HCT116 (cell line): Measurements from ENCODE around the gene FAM83B. TPM values are rescaled to one million over a fixed set of nuclear protein-coding genes. Genes with fewer than 3 reads are reported as not detected.
A peak's percentile ranks its signal among the peaks of the same experiment; 100 is the strongest.

Source experiments
- ATAC-seq: fragments of 200-7000 bp; cut with Tn5 transposase; 2 replicates; pipeline ENCODE4 v1.9.1; 2020; ENCODE audit warnings: mild to moderate bottlenecking, moderate library complexity
- BruUV-seq: library from RNA; stranded (reverse); fragments of 400-500 nt; replicated peaks from 2 replicates; lab custom pipeline; 2021; lab: Mats Ljungman, UMichigan
- CTCF ChIA-PET: fragments of 300-600 bp; sonication (Branson Sonifier 250); formaldehyde crosslinking; loops from one replicate; lab custom pipeline; 2021; ENCODE audit warnings: antibody characterized with exemption; lab: Charles Lee
- POLR2A ChIA-PET: fragments of 300-600, 350-600 bp; sonication (Branson Sonifier 250); formaldehyde crosslinking; loops from one replicate; lab custom pipeline; 2021; ENCODE audit warnings: antibody characterized with exemption; lab: Charles Lee
- RAD21 ChIA-PET, 2 experiments: fragments of 300-600 bp; sonication (Branson Sonifier 250); formaldehyde crosslinking; loops; one replicate each; lab custom pipeline; 2023; ENCODE audit warnings: low total read pairs in 2 of 2; ENCODE audit not compliant: uncharacterized antibody in 2 of 2, unreplicated experiment in 2 of 2, low non-redundant PET in 1 of 2; lab: Charles Lee
- DNase-seq: peaks from one replicate; pipeline ENCODE4 v3.0.0-alpha.2; 2010; ENCODE audit warnings: low read depth, low spot score
- H2AFZ ChIP-seq: fragments of 200-600 bp; shearing (Covaris generic), sonication (generic); 2 replicates; pipeline ENCODE4 v1.6.1; 2017; ENCODE audit warnings: low read depth, mixed run types, mixed read lengths, antibody characterized with exemption, low read length; ENCODE audit not compliant: poor library complexity, severe bottlenecking
- H3K27ac ChIP-seq: 2 replicates; pipeline ENCODE4 v1.5.1; 2012; ENCODE audit warnings: low read depth, low read length
- H3K27me3 ChIP-seq: fragments of 200-600 bp; sonication (generic); 2 replicates; pipeline ENCODE4 v1.6.1; 2016; ENCODE audit warnings: mixed run types, low read length, mixed read lengths; ENCODE audit not compliant: insufficient read depth
- H3K36me3 ChIP-seq, 2 experiments: fragments of 200-500 bp in 1 of 2; fragments of 200-600 bp in 1 of 2; sonication (Bioruptor generic) in 1 of 2; sonication (generic) in 1 of 2; 2 replicates each; pipeline versions ENCODE4 v1.5.1 to v1.6.1; 2014 to 2016; ENCODE audit warnings: low read length in 2 of 2, inconsistent platforms in 1 of 2, mixed read lengths in 1 of 2, mixed run types in 1 of 2; ENCODE audit not compliant: insufficient read depth in 2 of 2, control insufficient read depth in 1 of 2
- H3K4me1 ChIP-seq, 2 experiments: fragments of 200-600 bp in 1 of 2; sonication (generic) in 1 of 2; 2 replicates each; pipeline versions ENCODE4 v1.5.1 to v1.6.1; 2012 to 2017; ENCODE audit warnings: low read length in 2 of 2, inconsistent platforms in 1 of 2, mild to moderate bottlenecking in 1 of 2, mixed read lengths in 1 of 2, mixed run types in 1 of 2, moderate library complexity in 1 of 2; ENCODE audit not compliant: insufficient read depth in 2 of 2, control insufficient read depth in 1 of 2
- H3K4me2 ChIP-seq: fragments of 200-600 bp; sonication (generic); 2 replicates; pipeline ENCODE4 v1.6.1; 2017; ENCODE audit warnings: mixed run types, low read length, mixed read lengths
- H3K4me3 ChIP-seq, 2 experiments: fragments of 200-600 bp in 1 of 2; sonication (generic) in 1 of 2; replicated peaks in 1 of 2; 2 replicates each; pipeline ENCODE4 v1.5.1; 2011 to 2016; ENCODE audit warnings: low read length in 2 of 2, control low read depth in 1 of 2, low read depth in 1 of 2, mild to moderate bottlenecking in 1 of 2, mixed read lengths in 1 of 2, mixed run types in 1 of 2
- H3K79me2 ChIP-seq: fragments of 200-600 bp; sonication (generic); 2 replicates; pipeline ENCODE4 v1.6.1; 2017; ENCODE audit warnings: mild to moderate bottlenecking, mixed run types, low read length, moderate library complexity, mixed read lengths; ENCODE audit not compliant: insufficient read depth
- H3K9ac ChIP-seq: fragments of 200-600 bp; sonication (generic); 2 replicates; pipeline ENCODE4 v1.6.1; 2016; ENCODE audit warnings: low read length, mixed read lengths
- H3K9me2 ChIP-seq: fragments of 200-600 bp; sonication (generic), shearing (Covaris generic); 2 replicates; pipeline ENCODE4 v1.6.1; 2017; ENCODE audit warnings: mixed run types, mild to moderate bottlenecking, moderate library complexity; ENCODE audit not compliant: insufficient read depth
- H3K9me3 ChIP-seq, 2 experiments: fragments of 200-500 bp in 1 of 2; fragments of 200-600 bp in 1 of 2; sonication (Bioruptor generic) in 1 of 2; sonication (generic) in 1 of 2; 2 replicates each; pipeline ENCODE4 v1.6.1; 2014 to 2017; ENCODE audit warnings: low read length in 2 of 2, mixed read lengths in 2 of 2, inconsistent platforms in 1 of 2, low read depth in 1 of 2, mild to moderate bottlenecking in 1 of 2, mixed run types in 1 of 2, moderate library complexity in 1 of 2; ENCODE audit not compliant: control insufficient read depth in 1 of 2, insufficient read depth in 1 of 2
- H4K20me1 ChIP-seq: fragments of 200-600 bp; sonication (generic), shearing (Covaris generic); 2 replicates; pipeline ENCODE4 v1.6.1; 2017; ENCODE audit warnings: mixed run types, mild to moderate bottlenecking, moderate library complexity; ENCODE audit not compliant: insufficient read depth
- ATF3 ChIP-seq: IDR thresholded peaks from 2 replicates; pipeline ENCODE4 v1.6.1; 2012
- CBX3 ChIP-seq: IDR thresholded peaks from 2 replicates; pipeline ENCODE4 v1.6.1; 2012; ENCODE audit warnings: low read depth
- CEBPB ChIP-seq: IDR thresholded peaks from 2 replicates; pipeline ENCODE4 v1.6.1; 2012; ENCODE audit warnings: low read depth
- CTCF ChIP-seq, 3 experiments: fragments of 200-600 bp in 1 of 3; sonication (generic) in 1 of 3; IDR thresholded peaks in 2 of 3; conservative IDR thresholded peaks in 1 of 3; 2 replicates each; pipeline ENCODE4 v1.5.1; 2012 to 2017; ENCODE audit warnings: low read depth in 2 of 3, low read length in 2 of 3, antibody characterized with exemption in 1 of 3, borderline replicate concordance in 1 of 3, control low read depth in 1 of 3, mild to moderate bottlenecking in 1 of 3, mixed read lengths in 1 of 3, mixed run types in 1 of 3, moderate library complexity in 1 of 3; ENCODE audit not compliant: insufficient read depth in 1 of 3
- EGR1 ChIP-seq: IDR thresholded peaks from 2 replicates; pipeline ENCODE4 v1.6.1; 2012; ENCODE audit warnings: low read depth
- ELF1 ChIP-seq: IDR thresholded peaks from 2 replicates; pipeline ENCODE4 v1.6.1; 2012; ENCODE audit warnings: low read depth, borderline replicate concordance
- EZH2 ChIP-seq: fragments of 200-600 bp; sonication (generic); IDR thresholded peaks from 2 replicates; pipeline ENCODE4 v1.6.1; 2017; ENCODE audit warnings: antibody characterized with exemption, mixed run types
- EZH2phosphoT487 ChIP-seq: fragments of 200-600 bp; IDR thresholded peaks from 2 replicates; pipeline ENCODE4 v1.6.1; 2018; ENCODE audit warnings: antibody characterized with exemption, borderline replicate concordance
- JUND ChIP-seq: IDR thresholded peaks from 2 replicates; pipeline ENCODE4 v1.6.1; 2012
- MAX ChIP-seq: IDR thresholded peaks from 2 replicates; pipeline ENCODE4 v1.6.1; 2012
- POLR2A ChIP-seq: IDR thresholded peaks from 2 replicates; pipeline ENCODE4 v1.7.0; 2011; ENCODE audit warnings: borderline replicate concordance; ENCODE audit not compliant: insufficient read depth, insufficient read length; ENCODE audit errors: extremely low read depth
- POLR2AphosphoS5 ChIP-seq: IDR thresholded peaks from 2 replicates; pipeline ENCODE4 v1.6.1; 2011; ENCODE audit warnings: mild to moderate bottlenecking, low read depth, low read length, moderate library complexity
- RAD21 ChIP-seq: IDR thresholded peaks from 2 replicates; pipeline ENCODE4 v1.6.1; 2012; ENCODE audit warnings: low read depth, mild to moderate bottlenecking
- REST ChIP-seq: IDR thresholded peaks from 2 replicates; pipeline ENCODE4 v1.6.1; 2012; ENCODE audit warnings: low read depth
- SP1 ChIP-seq: IDR thresholded peaks from 2 replicates; pipeline ENCODE4 v1.6.1; 2012; ENCODE audit warnings: low read depth
- SRF ChIP-seq: IDR thresholded peaks from 2 replicates; pipeline ENCODE4 v1.6.1; 2012; ENCODE audit warnings: low read depth
- TCF7L2 ChIP-seq: IDR thresholded peaks from 2 replicates; pipeline ENCODE4 v1.7.0; 2011; ENCODE audit warnings: borderline replicate concordance, inconsistent platforms; ENCODE audit not compliant: insufficient read depth, insufficient read length; ENCODE audit errors: extremely low read depth
- ZBTB33 ChIP-seq: IDR thresholded peaks from 2 replicates; pipeline ENCODE4 v1.6.1; 2011; ENCODE audit warnings: mild to moderate bottlenecking, low read length, moderate library complexity; ENCODE audit not compliant: insufficient replicate concordance; ENCODE audit errors: extremely low read depth
- ZFX ChIP-seq: fragments of 450-650 bp; IDR thresholded peaks from 2 replicates; pipeline ENCODE4 v1.6.1; 2017
- ZNF274 ChIP-seq: fragments of 200-500 bp; sonication (Bioruptor generic); IDR thresholded peaks from 2 replicates; pipeline ENCODE4 v1.6.1; 2014; ENCODE audit warnings: mild to moderate bottlenecking, low read depth, low read length, inconsistent platforms
- intact Hi-C: fragments of 100-400 bp; cut with micrococcal nuclease; formaldehyde crosslinking; loops from 2 replicates; pipeline ENCODE4 v1.10.0; 2022
- total RNA-seq: library from RNA; stranded (reverse); gene quantifications from one replicate; pipeline ENCODE4 v1.2.1, GENCODE V29; 2021; ENCODE audit not compliant: unreplicated experiment

Gene FAM83B
- total RNA-seq, 1 experiment from 2014 or later = 16.9 TPM

- RAD21 ChIA-PET = no interaction called here
- ATAC-seq = peak; percentile 86
- POLR2A ChIA-PET = interaction anchor here (0.9 kb wide), 1 partner anchor 14 kb away, joined by 4 read pairs; no protein-coding TSS in a partner anchor
- H3K4me3 ChIP-seq = peak overlapping the region; percentile 7 to 18; a peak in 2 of 4 replicates
- no peak overlapping the region for H3K27ac ChIP-seq
- no peaks in the 10 kb centered on the region for H3K27me3 ChIP-seq
- no peaks in the 10 kb centered on the region for H3K9me2 ChIP-seq
- no peaks in the 10 kb centered on the region for H3K36me3 ChIP-seq
- H3K4me1 ChIP-seq = peaks cover 11 to 22% of the 10 kb centered on the region in 2 experiments; a peak in 3 of 4 replicates
- no peaks in the 10 kb centered on the region for H3K79me2 ChIP-seq
- peak overlapping the region; percentile 97 for H2AFZ ChIP-seq
- intact Hi-C loops = loop anchor here (5.0 to 10.0 kb wide), 3 partner anchors 46 to 263 kb away; partner anchors contain the start of gene FAM83B
- CTCF ChIA-PET = interaction anchor here (1.6 kb wide), 1 partner anchor 84 kb away, joined by 4 read pairs; no protein-coding TSS in a partner anchor
- H3K9me3 ChIP-seq = no peaks in the 10 kb centered on the region
- no peak overlapping the region for H3K9ac ChIP-seq
- DNase-seq = peak; percentile 83
- H4K20me1 ChIP-seq = no peaks in the 10 kb centered on the region
- no TSS peak for BruUV-seq
- peak overlapping the region; percentile 52 for H3K4me2 ChIP-seq
- no peak for TF ChIP-seq REST
- no peak for TF ChIP-seq ELF1
- peak; percentile 45; the same call in 1 of the 2 replicates for TF ChIP-seq MAX
- peak; percentile 86; the same call in 1 of the 2 replicates for TF ChIP-seq CBX3
- TF ChIP-seq ZBTB33 = no peak
- peak; percentile 55 for TF ChIP-seq POLR2AphosphoS5
- no peak for TF ChIP-seq EZH2phosphoT487
- TF ChIP-seq ATF3 = peak; percentile 71
- TF ChIP-seq SRF = peak; percentile 78; the same call in 1 of the 2 replicates
- peak; percentile 97 for TF ChIP-seq JUND
- TF ChIP-seq EGR1 = 0 out of 2 replicates have a peak, but pooled peaks have one; percentile 12
- no peak for TF ChIP-seq ZNF274
- TF ChIP-seq POLR2A = no peak
- TF ChIP-seq RAD21 = no peak
- no peak for TF ChIP-seq CTCF (IDR thresholded peaks at IDR 0.05 in 2 of 3, conservative IDR thresholded peaks at IDR 0.05 in 1 of 3; ENCODE audit: borderline replicate concordance in 1 of 3, insufficient read depth in 1 of 3, low read depth in 2 of 3, low read length in 2 of 3)
- TF ChIP-seq CEBPB = peak; percentile 91
- peak; percentile 61 for TF ChIP-seq TCF7L2
- no peak for TF ChIP-seq ZFX
- no peak for TF ChIP-seq EZH2
- TF ChIP-seq SP1 = peak; percentile 84
Observed at GRCh38 chr6:54801669-54802068, 44.9 kb upstream of the FAM83B start.
